GM13976 (cell line): ENCODE results near the gene AUTS2.

Experiments used
- DNase-seq: peaks from one replicate; pipeline ENCODE4 v3.0.0; 2012; ENCODE audit warnings: low spot score
- in situ Hi-C: fragments of 300-500 bp; cut with MboI; formaldehyde crosslinking; loops from one replicate; pipeline ENCODE4 v1.12.0; 2022; ENCODE audit warnings: low sequenced_read_pairs, mixed read lengths, inconsistent platforms; ENCODE audit not compliant: unreplicated experiment
- TF ChIP-seq, protein P1 (sequence below): IDR thresholded peaks from 2 replicates; pipeline ENCODE4 v1.5.1; 2012; ENCODE audit warnings: borderline replicate concordance, mild to moderate bottlenecking; ENCODE audit not compliant: insufficient read depth; ENCODE audit errors: extremely low read depth, missing control alignments, control extremely low read depth

The AUTS2 gene

GRCh38 chr7:70717553-70718329 lies 1119.5 kb downstream of the AUTS2 start:
- no peak for DNase-seq
- TF ChIP-seq, protein P1, sequence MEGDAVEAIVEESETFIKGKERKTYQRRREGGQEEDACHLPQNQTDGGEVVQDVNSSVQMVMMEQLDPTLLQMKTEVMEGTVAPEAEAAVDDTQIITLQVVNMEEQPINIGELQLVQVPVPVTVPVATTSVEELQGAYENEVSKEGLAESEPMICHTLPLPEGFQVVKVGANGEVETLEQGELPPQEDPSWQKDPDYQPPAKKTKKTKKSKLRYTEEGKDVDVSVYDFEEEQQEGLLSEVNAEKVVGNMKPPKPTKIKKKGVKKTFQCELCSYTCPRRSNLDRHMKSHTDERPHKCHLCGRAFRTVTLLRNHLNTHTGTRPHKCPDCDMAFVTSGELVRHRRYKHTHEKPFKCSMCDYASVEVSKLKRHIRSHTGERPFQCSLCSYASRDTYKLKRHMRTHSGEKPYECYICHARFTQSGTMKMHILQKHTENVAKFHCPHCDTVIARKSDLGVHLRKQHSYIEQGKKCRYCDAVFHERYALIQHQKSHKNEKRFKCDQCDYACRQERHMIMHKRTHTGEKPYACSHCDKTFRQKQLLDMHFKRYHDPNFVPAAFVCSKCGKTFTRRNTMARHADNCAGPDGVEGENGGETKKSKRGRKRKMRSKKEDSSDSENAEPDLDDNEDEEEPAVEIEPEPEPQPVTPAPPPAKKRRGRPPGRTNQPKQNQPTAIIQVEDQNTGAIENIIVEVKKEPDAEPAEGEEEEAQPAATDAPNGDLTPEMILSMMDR, result no peak
- in situ Hi-C loops, result no loop called here

GRCh38 chr7:70719125-70719524 lies 1120.8 kb downstream of the AUTS2 start:
- DNase-seq, result no peak
- in situ Hi-C loops, result no loop called here
- TF ChIP-seq, protein P1, result no peak

- no peak for DNase-seq
- TF ChIP-seq, protein P1, result no peak
- in situ Hi-C loops, result no loop called here
These were observed 1122.1 kb downstream of the AUTS2 start for GRCh38 chr7:70720191-70720873.

DNA sequence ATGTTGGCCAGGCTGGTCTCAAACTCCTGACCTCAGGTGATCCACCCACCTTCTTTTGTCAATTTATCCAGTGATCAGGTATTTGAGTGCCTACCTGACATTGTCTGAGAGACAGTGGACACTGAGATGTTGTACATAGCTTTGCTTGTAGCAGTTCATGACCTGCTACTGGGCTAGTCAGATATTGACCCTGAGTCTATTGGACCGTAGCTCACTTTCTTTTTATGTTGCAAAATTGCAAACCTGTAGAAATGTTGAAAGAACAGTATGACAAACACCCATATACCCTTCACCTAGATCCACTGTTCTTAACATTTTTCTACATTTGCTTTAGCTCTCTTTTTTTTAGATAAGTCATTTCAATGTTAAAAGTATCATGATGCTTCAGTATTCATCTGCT lies 1123.2 kb downstream of the AUTS2 start:
- no peak for DNase-seq
- in situ Hi-C loops, result no loop called here
- TF ChIP-seq, protein P1, result no peak

DNA sequence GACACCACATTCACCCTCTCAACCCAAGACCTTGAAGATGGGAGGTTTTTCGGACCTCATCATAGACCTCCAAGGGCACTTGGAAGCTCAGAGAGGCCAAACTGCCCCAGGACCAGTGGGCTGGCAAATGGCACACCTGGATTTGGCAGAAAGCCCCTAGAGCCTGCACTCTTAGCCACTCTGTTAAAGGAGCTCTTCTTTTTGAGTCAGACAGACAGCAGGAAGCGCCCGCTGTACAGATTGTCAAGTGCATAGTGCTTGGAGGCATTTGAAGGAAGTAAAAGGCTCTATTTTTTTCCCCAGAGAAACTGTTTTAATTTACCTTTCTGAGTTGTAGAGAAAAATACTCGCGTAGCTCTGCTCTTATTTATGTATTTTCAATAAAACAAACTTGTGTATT lies 1125.1 kb downstream of the AUTS2 start:
- TF ChIP-seq, protein P1, result no peak
- in situ Hi-C loops, result no loop called here
- no peak for DNase-seq

- TF ChIP-seq, protein P1, result no peak
- in situ Hi-C loops, result no loop called here
- no peak for DNase-seq
These were observed 1127.2 kb downstream of the AUTS2 start for GRCh38 chr7:70725448-70725847.

DNA sequence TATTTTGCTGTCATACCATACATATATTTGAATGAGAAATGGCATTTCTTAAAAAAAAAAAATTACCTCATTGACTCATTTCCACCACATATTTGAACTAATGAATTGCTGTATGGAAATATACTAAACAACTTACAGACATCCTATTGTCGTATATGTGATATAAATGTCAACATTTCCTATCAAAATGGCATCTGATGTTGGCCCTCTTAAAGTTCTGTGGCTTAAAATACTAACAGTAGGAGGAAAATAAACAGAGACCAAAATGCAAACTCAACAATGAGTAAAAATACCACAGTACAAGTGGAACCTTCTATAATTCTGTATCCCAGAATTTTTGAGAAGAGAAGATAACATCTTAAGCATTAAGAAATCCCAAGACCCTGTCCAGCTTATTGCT lies 1128.0 kb downstream of the AUTS2 start:
- TF ChIP-seq, protein P1, result no peak
- DNase-seq, result no peak
- in situ Hi-C loops, result no loop called here
